ENCODE results near the gene TSC22D3. TPM values are rescaled to one million over a fixed set of nuclear protein-coding genes. Genes with fewer than 3 reads are reported as not detected.
A peak's percentile ranks its signal among the peaks of the same experiment; 100 is the strongest.

TSC22D3 gene
- total and polyA plus RNA-seq, 9 donors, result 39.5 to 82.9 (median 64.3) TPM

- no peak for DNase-seq
- peaks cover 7% of the 10 kb centered on the region for H3K36me3 ChIP-seq (ENCODE audit: control insufficient read depth, insufficient read depth, low read length)
- H3K27ac ChIP-seq (ENCODE audit: low read length), result no peak overlapping the region
- H3K27me3 ChIP-seq (ENCODE audit: control insufficient read depth, insufficient read depth, low read length), result peaks cover 51% of the 10 kb centered on the region
- H3K4me3 ChIP-seq (ENCODE audit: low read length), result no peak overlapping the region
- WGBS (ENCODE audit: insufficient coverage), result no CpG with 5 or more reads among the region's 9 CpGs
- H3K9me3 ChIP-seq (replicated peaks; ENCODE audit: control insufficient read depth, low read depth, low read length), result no peaks in the 10 kb centered on the region
- H3K4me1 ChIP-seq (ENCODE audit: control insufficient read depth, insufficient read depth, low read length), result peaks cover 43% of the 10 kb centered on the region
Observed at GRCh38 chrX:107713543-107714205, 61.9 kb downstream of the TSC22D3 start.

DNA sequence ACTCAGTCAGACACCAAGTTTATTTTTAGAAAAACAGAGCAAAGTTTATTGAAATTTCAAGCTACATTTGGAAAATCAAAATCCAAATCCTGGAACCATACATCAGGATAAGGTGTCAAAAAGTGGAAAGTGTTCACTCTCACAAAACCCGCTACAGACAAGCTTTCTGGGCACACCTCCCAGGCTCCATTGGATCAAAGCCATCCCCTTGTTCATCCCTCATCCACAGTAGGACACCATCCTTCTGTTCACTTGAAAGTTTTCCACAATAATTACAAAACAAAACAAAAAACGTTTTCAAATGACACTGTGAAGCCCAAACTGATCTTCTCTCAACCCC is 62.4 kb downstream of the TSC22D3 start:
- Histone ChIP-seq H3K36me3 (ENCODE audit: control insufficient read depth, insufficient read depth, low read length) (peaks cover 7% of the 10 kb centered on the region), H3K27ac (ENCODE audit: low read length) (peak overlapping the region; percentile 15), H3K9me3 (replicated peaks; ENCODE audit: control insufficient read depth, low read depth, low read length) (no peaks in the 10 kb centered on the region), H3K4me1 (ENCODE audit: control insufficient read depth, insufficient read depth, low read length) (peaks cover 44% of the 10 kb centered on the region), H3K27me3 (ENCODE audit: control insufficient read depth, insufficient read depth, low read length) (peaks cover 53% of the 10 kb centered on the region), H3K4me3 (ENCODE audit: low read length) (no peak overlapping the region)
- no peak for DNase-seq
- 25% methylated on average over 2 of the region's 2 CpGs for WGBS (ENCODE audit: insufficient coverage)

GRCh38 chrX:107712231-107713202 is 63.1 kb downstream of the TSC22D3 start:
- Histone ChIP-seq H3K4me3 (ENCODE audit: low read length) (no peak overlapping the region), H3K36me3 (ENCODE audit: control insufficient read depth, insufficient read depth, low read length) (peaks cover 7% of the 10 kb centered on the region), H3K27me3 (ENCODE audit: control insufficient read depth, insufficient read depth, low read length) (peaks cover 50% of the 10 kb centered on the region), H3K4me1 (ENCODE audit: control insufficient read depth, insufficient read depth, low read length) (peaks cover 40% of the 10 kb centered on the region), H3K9me3 (replicated peaks; ENCODE audit: control insufficient read depth, low read depth, low read length) (no peaks in the 10 kb centered on the region), H3K27ac (ENCODE audit: low read length) (peak overlapping the region; percentile 49)
- peak; percentile 63 for DNase-seq
- 58% methylated on average over 8 of the region's 13 CpGs for WGBS (ENCODE audit: insufficient coverage)

- peaks cover 42% of the 10 kb centered on the region for H3K27me3 ChIP-seq (ENCODE audit: control insufficient read depth, insufficient read depth, low read length)
- peaks cover 34% of the 10 kb centered on the region for H3K4me1 ChIP-seq (ENCODE audit: control insufficient read depth, insufficient read depth, low read length)
- no peak for DNase-seq
- H3K9me3 ChIP-seq (replicated peaks; ENCODE audit: control insufficient read depth, low read depth, low read length), result no peaks in the 10 kb centered on the region
- WGBS (ENCODE audit: insufficient coverage), result 33% methylated on average over 2 of the region's 5 CpGs
- no peak overlapping the region for H3K4me3 ChIP-seq (ENCODE audit: low read length)
- H3K27ac ChIP-seq (ENCODE audit: low read length), result peak overlapping the region; percentile 92
- peaks cover 7% of the 10 kb centered on the region for H3K36me3 ChIP-seq (ENCODE audit: control insufficient read depth, insufficient read depth, low read length)
Observed at GRCh38 chrX:107711521-107712181, 63.9 kb downstream of the TSC22D3 start.

DNA sequence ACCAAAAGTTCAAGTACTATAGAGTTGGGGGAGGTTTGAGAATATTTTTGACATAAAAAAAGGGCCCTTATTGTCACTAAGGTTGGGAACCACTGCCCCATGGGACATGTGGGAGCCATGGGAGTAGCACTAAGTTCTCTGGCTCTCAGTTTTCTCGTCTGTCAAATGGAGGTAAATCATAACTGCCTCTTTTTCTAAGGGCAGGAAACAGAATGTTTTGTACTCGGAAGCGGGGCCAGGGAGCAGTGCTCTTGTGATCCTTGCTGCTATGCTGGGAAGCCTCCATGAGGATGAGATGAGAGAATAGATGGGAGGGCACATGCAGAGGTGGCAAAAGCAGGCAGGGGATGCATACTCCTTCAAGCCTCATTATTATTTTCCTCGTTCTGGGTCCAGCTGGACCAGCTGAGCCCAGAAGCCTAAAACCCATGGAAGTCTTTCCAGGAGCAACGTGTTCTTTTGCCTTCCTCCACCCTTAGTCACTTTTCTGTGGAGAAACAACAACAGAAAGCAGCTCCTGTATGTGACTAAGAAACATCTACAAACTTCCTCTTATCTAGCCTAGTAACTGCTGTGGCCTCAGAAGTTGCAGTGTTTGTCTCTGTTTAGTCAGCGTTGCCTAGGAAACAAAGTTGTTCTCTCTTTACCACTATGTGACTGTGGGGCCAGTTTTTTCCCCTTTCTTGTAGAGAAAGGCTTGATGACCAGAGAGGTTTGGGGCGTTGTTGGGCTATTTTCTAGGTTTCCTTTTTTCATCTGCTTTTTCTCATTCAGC is 64.8 kb downstream of the TSC22D3 start:
- Histone ChIP-seq H3K9me3 (replicated peaks; ENCODE audit: control insufficient read depth, low read depth, low read length) (no peaks in the 10 kb centered on the region), H3K27ac (ENCODE audit: low read length) (peak overlapping the region; percentile 92), H3K4me1 (ENCODE audit: control insufficient read depth, insufficient read depth, low read length) (peaks cover 34% of the 10 kb centered on the region), H3K27me3 (ENCODE audit: control insufficient read depth, insufficient read depth, low read length) (peaks cover 39% of the 10 kb centered on the region), H3K4me3 (ENCODE audit: low read length) (no peak overlapping the region), H3K36me3 (ENCODE audit: control insufficient read depth, insufficient read depth, low read length) (peaks cover 7% of the 10 kb centered on the region)
- 21% methylated on average over 2 of the region's 7 CpGs for WGBS (ENCODE audit: insufficient coverage)
- peak; percentile 96 for DNase-seq

DNA sequence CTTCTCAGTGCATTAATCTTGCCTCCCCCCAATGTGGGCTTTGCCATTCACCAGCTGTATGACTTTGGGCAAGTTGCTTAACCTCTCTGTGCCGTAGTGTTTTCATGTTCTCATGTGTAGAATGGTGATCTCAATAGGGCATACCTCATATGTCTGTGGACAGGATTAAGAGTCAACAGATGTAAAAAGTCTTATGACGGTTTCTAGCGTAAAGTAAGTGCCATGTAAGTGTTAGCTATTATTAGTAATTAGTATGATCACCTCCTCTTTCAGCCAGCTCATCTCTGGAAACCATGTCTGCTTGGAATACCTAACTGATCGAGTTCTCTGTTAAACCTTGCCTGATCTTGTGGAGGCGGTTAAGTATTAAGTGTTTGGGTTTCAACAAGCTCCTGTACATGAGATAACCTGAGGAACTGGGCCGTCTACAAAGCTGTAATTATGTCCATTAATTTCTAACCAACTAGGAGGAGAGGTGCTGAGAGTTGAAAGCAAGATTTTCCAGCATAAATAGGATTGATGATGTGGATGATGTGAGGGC is 66.3 kb downstream of the TSC22D3 start:
- DNase-seq, result no peak
- Histone ChIP-seq H3K27ac (ENCODE audit: low read length) (no peak overlapping the region), H3K9me3 (replicated peaks; ENCODE audit: control insufficient read depth, low read depth, low read length) (no peaks in the 10 kb centered on the region), H3K36me3 (ENCODE audit: control insufficient read depth, insufficient read depth, low read length) (peaks cover 2% of the 10 kb centered on the region), H3K27me3 (ENCODE audit: control insufficient read depth, insufficient read depth, low read length) (peaks cover 30% of the 10 kb centered on the region), H3K4me1 (ENCODE audit: control insufficient read depth, insufficient read depth, low read length) (peaks cover 25% of the 10 kb centered on the region), H3K4me3 (ENCODE audit: low read length) (no peak overlapping the region)
- WGBS (ENCODE audit: insufficient coverage), result no CpG with 5 or more reads among the region's 6 CpGs

- no peak for DNase-seq
- H3K9me3 ChIP-seq (replicated peaks; ENCODE audit: control insufficient read depth, low read depth, low read length), result no peaks in the 10 kb centered on the region
- WGBS (ENCODE audit: insufficient coverage), result no CpG with 5 or more reads among the region's 2 CpGs
- no peaks in the 10 kb centered on the region for H3K36me3 ChIP-seq (ENCODE audit: control insufficient read depth, insufficient read depth, low read length)
- H3K27me3 ChIP-seq (ENCODE audit: control insufficient read depth, insufficient read depth, low read length), result peaks cover 29% of the 10 kb centered on the region
- H3K4me3 ChIP-seq (ENCODE audit: low read length), result no peak overlapping the region
- peaks cover 25% of the 10 kb centered on the region for H3K4me1 ChIP-seq (ENCODE audit: control insufficient read depth, insufficient read depth, low read length)
- H3K27ac ChIP-seq (ENCODE audit: low read length), result no peak overlapping the region
Observed at GRCh38 chrX:107708762-107709161, 66.8 kb downstream of the TSC22D3 start.

GRCh38 chrX:107707866-107708265 is 67.7 kb downstream of the TSC22D3 start:
- Histone ChIP-seq H3K4me3 (ENCODE audit: low read length) (no peak overlapping the region), H3K27me3 (ENCODE audit: control insufficient read depth, insufficient read depth, low read length) (peaks cover 27% of the 10 kb centered on the region), H3K4me1 (ENCODE audit: control insufficient read depth, insufficient read depth, low read length) (peaks cover 24% of the 10 kb centered on the region), H3K27ac (ENCODE audit: low read length) (no peak overlapping the region), H3K36me3 (ENCODE audit: control insufficient read depth, insufficient read depth, low read length) (no peaks in the 10 kb centered on the region), H3K9me3 (replicated peaks; ENCODE audit: control insufficient read depth, low read depth, low read length) (no peaks in the 10 kb centered on the region)
- DNase-seq, result no peak
- WGBS (ENCODE audit: insufficient coverage), result 70% methylated on average over 6 of the region's 9 CpGs

DNA sequence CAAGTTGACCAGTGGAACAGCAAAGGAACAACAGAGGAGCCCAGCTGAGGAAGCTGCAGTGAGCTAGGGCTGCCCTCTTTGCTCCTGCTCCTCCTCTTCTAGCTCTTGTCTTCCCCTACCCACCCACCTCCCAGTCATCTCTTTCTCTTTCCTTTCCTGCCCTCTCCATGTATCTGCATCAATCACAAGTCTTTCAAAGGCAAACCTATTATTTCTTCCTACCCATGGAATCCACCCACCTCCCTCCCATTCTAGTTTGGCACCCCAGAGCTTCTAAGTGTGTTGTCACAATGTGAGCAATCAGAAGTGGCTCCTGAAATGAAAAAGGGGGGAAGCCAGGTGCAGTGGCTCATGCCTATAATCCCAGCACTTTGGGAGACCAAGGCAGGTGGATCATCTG is 69.3 kb downstream of the TSC22D3 start:
- DNase-seq, result no peak
- no peak overlapping the region for H3K4me3 ChIP-seq (ENCODE audit: low read length)
- H3K27ac ChIP-seq (ENCODE audit: low read length), result no peak overlapping the region
- H3K36me3 ChIP-seq (ENCODE audit: control insufficient read depth, insufficient read depth, low read length), result no peaks in the 10 kb centered on the region
- H3K4me1 ChIP-seq (ENCODE audit: control insufficient read depth, insufficient read depth, low read length), result peaks cover 13% of the 10 kb centered on the region
- no peaks in the 10 kb centered on the region for H3K9me3 ChIP-seq (replicated peaks; ENCODE audit: control insufficient read depth, low read depth, low read length)
- peaks cover 21% of the 10 kb centered on the region for H3K27me3 ChIP-seq (ENCODE audit: control insufficient read depth, insufficient read depth, low read length)
